NCI-H510A (cell line): ENCODE results near the gene ERGIC3.

Experiments
- DNase-seq: peaks from one replicate; lab custom pipeline; 2025; lab: John Stamatoyannopoulos, UW

Gene ERGIC3

GRCh38 chr20:35561671-35562070 lies 19.8 kb downstream of the ERGIC3 start:
- DNase-seq: no peak

DNA sequence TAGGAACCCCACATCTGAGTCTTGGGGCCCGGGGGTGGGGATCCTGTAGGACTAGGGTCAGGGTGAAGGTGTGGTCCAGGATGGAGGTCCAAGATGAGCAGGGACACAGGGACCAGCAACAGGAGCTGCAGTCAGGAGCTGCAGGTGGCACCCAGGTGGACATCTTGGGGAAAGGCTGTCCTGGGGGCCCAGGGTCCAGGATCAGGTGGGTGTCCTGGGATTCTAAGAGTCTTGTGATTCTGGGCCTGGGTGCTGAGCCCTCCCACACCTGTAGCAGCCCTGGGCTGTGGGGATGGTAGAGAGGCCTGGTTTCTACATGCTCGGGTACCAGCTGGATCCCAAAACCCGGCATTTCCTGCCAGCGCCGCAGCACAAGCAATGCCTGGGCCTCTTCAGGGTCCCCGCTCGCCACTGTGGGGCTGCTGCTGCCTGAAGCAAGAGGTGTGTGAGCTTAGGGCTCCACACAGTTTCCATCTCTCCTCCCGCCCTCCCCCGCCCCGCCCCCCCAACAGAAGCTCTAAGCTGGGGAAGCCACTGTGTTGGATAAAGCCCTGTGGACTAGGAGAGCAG lies 20.7 kb downstream of the ERGIC3 start:
- no peak for DNase-seq

GRCh38 chr20:35563834-35564233 lies 22.0 kb downstream of the ERGIC3 start:
- no peak for DNase-seq

- DNase-seq: no peak
Observed at GRCh38 chr20:35564905-35565304, 23.0 kb downstream of the ERGIC3 start.

DNA sequence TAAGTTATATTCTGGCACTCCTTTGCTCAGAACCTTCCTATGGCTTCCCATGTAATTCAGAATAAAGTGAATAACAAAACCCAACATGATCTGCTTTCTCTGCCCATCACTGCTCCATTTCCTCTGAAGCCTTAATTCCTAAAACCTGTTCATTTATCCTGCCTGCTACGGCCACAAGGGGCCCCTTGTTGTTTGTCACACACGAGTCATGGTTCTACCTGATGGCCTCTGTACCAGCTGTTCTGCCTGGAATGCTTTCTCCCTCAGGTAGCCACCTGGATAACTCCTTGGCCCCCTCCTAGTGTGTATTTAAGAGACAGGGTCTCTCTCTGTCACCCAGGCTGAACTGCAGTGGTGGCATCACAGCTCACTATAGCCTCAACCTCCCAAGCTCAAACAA lies 26.8 kb downstream of the ERGIC3 start:
- DNase-seq: no peak

- no peak for DNase-seq
Observed at GRCh38 chr20:35571555-35571954, 29.7 kb downstream of the ERGIC3 start.

DNA sequence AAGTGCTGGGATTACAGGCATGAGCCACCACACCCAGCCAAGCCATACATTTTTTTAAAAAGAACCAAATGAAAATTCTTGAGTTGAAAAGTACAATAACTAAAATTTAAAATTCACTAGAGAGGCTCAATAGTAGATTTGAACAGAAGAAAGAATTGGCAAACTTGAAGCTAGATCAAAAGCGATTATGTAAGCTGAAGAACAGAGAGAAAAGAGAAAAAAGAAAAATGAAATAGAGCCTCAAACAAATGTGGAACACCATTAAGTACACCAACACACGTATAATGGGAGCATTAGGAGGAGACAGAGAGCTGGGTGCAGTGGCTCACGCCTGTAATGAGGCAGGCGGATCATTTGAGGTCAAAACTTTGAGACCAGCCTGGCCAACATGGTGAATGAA lies 31.0 kb downstream of the ERGIC3 start:
- DNase-seq: no peak

DNA sequence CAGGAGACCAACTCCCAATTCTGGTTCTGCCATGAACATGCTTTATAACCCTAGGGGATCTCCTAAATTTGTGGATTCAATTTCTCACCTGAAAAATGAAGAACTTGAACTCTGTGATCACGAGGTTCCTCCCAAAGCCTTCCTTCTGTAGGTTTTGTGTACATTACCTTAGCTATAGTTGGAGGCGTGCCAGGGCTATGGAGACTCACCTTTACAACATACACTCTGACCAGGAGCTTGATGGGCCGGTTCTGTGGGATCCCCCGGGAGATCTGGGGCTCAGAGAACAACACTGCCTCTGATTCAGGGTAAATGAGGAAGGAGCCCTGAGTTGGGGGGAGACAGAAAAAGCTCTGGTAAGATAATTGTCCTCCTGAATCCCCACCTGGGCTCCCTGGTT lies 34.1 kb downstream of the ERGIC3 start:
- DNase-seq: peak; percentile 29

GRCh38 chr20:35576816-35577215 lies 34.9 kb downstream of the ERGIC3 start:
- DNase-seq: no peak

- DNase-seq: no peak
Observed at GRCh38 chr20:35578469-35578868, 36.6 kb downstream of the ERGIC3 start.

DNA sequence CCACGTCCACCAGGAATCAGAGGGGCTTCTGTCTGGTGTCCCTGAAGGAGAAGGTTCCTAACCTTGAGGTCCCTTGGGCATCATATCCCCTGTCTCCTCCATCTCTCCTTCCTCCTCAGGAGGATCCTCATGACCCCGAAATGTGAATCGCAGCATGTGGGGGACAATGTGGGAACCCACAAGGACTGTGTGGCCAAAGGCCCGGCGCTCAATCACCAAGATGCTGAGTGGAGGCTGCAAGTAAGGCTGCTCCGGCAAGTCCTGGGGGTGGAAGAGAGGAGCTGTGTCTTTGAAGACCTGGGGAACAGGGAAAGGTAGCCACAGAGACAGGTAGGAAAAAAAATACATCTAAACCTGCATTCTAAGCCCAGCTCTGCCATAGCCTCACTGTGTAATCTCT lies 37.3 kb downstream of the ERGIC3 start:
- DNase-seq: no peak

- DNase-seq: no peak
Observed at GRCh38 chr20:35582131-35582530, 40.3 kb downstream of the ERGIC3 start.

DNA sequence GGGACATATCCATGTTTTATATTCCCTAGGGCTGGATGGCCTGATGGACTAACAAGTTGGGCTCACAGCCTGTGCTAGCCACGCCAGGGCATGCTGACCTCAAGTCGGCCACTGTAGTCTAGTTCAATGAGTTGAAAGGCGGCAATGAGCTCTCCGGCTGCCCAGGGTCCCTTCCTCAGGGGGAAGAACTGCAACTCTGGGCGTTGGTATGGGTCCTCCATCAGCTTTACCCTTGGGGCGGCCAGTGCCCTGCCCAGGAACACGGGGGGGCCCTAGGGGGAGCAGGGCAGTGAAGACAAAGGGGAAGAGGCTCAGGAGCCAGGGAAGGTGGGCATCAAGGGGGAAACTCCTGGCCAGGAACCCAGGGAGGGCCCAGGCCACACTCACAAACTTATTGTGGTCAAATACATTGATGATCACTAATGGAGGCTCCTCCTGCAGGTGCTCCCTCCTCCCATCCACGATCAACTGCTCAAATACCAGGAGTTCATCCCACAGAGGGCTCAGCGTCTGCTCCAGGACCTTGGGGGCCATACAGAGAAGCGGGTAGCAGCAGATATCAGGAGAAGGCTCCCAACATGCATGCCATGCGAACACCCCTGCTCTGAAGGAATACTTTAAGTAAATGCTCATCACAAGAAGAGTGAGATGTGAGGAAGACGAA lies 41.0 kb downstream of the ERGIC3 start:
- no peak for DNase-seq

DNA sequence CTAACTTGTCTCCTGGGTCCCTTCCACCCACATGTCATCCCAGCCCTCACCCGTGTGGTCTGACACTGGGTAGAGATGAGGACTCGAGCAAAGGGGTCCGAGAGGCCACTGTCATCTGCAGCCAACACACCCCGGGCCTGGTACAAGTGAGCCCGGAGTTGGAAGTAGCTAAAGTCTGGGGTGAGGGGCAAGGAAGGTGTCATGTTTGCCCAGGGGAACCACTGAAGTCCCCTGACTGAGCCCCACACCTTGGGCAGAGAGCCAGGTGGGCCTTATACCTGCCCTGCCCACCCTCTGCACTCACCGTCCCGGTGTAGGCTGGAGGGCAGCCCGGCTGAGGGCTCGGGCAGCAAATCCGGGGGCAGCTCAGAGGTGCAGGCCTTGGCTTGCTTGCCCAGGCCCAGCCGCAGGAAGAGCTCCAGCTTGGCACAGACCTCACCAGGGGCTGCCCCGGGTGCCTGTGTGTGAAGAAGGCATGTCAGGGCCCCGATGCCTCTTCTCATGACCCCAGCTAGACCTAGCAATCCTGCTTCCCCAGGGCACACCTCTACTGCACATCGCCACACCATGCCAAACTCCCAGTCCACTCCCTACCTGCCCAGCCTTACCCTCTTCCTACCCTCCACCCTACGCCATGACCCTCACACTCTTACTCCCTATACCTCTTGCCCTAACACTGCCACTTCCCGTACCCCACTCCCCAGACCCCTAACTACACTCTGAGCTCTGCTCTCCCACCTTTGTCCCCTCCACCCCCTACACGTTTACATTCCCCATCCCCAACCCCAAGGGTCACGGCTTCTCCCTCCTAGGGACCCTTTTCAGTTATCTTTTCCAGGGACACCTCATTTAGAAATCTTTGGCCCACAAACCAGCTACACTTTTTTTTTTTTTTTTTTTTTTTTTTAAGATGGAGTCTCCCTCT lies 42.0 kb downstream of the ERGIC3 start:
- DNase-seq: no peak

- DNase-seq: no peak
Observed at GRCh38 chr20:35586751-35587425, 45.0 kb downstream of the ERGIC3 start.

- DNase-seq: no peak
Observed at GRCh38 chr20:35587436-35587835, 45.6 kb downstream of the ERGIC3 start.

GRCh38 chr20:35588397-35588796 lies 46.5 kb downstream of the ERGIC3 start:
- DNase-seq: no peak

GRCh38 chr20:35592339-35592974 lies 50.6 kb downstream of the ERGIC3 start:
- DNase-seq: no peak

GRCh38 chr20:35595456-35595855 lies 53.6 kb downstream of the ERGIC3 start:
- no peak for DNase-seq

DNA sequence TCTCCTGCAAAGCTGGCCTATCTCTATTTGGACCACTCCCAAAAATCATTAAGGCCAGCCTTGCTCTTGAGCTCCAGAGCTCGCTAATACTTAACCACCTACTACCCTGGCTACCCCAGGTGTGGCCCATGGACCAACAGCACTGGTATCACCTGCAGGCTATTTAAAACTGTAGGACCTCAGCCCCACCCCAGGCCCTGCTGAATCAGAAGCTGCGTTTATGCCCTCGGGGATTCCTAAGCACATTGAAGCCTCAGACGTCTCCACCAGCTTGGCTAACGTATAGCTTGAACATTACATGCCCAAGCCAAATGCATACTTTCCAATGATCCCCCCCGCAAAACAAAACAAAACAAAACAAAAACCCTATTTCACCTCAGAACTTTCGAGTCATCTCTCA lies 54.0 kb downstream of the ERGIC3 start:
- no peak for DNase-seq

DNA sequence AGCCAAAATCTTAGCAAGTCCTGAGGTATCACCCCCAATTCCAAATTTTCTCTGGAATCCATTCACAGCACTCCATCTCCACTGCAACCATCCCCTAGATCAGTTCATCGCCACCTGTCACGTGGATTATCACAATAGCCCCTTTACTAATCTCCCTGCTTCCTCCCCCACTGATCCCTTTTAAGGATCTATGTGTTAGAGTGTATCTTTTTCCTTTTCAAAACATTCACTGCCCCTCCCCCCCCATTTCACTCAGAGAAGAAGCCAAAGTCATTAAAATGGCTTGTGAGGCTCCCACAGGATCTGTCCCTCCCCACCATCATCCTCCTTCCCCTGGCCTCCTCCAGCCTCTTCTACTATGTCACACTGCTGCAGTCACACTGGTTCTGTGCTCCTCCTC lies 55.3 kb downstream of the ERGIC3 start:
- no peak for DNase-seq

DNA sequence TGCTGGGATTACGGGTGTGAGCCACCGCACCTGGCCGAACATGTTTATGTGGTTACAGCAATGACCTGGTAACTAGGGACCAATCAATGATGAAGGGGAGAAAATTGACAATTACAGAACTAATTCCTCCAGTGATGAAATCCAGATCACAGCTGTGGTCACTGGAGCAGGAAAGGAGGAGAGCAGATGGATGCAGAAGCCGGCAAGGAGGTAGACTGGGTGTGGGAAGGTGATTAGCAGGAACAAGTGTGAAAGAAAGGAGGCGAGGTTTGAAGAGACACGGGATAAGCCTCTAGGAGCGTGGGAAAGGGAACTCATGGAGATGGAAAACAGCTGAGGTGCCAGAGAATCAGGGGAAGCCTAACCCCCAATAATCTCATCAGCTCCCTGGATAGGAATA lies 56.6 kb downstream of the ERGIC3 start:
- no peak for DNase-seq
